HG02759 (cell line): ENCODE measurements around the gene APCDD1.

ENCODE experiments used
- ATAC-seq: cut with Tn5 transposase; IDR thresholded peaks from one replicate; pipeline ENCODE4 v1.9.1; 2021; ENCODE audit warnings: mild to moderate bottlenecking, moderate library complexity; ENCODE audit not compliant: unreplicated experiment

The APCDD1 gene

DNA sequence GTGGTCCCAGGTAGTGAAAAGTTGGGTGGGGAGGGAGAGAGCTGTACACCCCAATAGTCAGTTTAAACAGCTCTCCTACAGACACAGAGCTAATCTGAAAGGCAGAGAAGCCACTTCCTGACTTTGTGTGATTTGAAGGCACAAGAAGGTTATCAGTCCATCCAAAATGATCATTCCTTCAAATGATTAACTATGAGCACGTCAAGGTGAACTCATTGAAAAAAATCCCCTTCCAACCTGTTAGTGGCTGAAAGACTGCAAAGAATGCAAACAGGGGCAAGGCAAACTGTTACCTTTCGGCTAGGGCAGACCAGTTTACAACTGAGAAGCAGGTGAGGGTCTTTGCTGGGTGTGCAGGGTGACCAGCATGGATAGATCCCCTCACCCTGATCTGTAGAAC is 22.8 kb upstream of the APCDD1 start:
- ATAC-seq: no peak

DNA sequence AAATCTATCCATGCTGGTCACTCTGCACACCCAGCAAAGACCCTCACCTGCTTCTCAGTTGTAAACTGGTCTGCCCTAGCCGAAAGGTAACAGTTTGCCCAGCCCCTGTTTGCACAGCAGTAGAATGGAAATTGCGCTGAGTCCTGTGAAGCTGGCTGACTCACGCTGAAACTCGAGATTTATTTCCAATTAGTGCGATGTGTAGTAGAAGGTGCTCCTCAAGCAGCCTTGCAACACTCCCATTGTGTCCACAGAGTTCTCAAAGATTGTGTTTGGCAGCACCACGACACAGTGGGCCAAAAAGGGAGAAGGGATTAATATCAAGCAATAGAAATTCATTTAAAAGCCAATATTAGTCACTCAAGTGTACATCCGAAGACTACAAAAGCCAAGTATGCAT is 21.7 kb upstream of the APCDD1 start:
- no peak for ATAC-seq

GRCh38 chr18:10436160-10436559 is 18.3 kb upstream of the APCDD1 start:
- no peak for ATAC-seq

- ATAC-seq: no peak
Observed at GRCh38 chr18:10437837-10438236, 16.6 kb upstream of the APCDD1 start.

GRCh38 chr18:10439898-10440297 is 14.5 kb upstream of the APCDD1 start:
- ATAC-seq: no peak

DNA sequence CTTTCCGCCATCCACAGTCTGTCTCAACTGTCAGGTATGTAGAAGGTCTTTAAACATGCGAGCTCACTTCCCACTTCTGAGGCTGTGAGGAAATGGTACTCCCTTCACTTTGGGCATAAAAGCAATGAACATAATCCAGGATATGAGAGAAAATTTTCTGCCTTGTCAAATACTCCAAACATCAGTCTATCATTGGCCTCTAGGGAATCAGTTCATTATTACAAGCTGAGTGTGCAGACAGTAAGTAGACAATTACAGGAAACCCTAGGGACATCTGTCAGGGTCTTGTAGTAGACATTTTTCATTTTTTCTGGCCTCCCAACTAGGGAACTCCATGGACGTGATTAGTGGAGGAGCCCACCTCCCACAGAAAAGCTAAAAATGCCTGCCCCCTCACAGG is 13.6 kb upstream of the APCDD1 start:
- no peak for ATAC-seq

DNA sequence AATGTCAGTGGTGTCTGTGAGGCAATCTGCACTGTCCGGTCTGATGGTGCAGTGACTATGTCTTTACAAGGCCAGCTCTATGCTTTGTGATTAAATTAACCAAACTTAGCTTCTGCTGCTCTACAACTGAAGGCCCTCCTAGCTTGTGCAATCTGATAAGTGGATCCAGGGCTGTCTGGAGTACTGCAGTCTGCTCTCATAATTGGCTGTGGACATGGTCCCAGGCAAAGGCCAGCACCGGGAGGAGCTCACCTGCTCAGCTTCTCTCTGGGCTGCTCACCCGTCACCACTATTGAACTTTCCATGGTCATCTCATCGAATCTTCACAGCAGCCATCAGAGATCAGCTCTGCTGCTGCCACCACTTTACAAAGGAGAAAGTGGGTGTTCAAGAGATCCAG is 13.0 kb upstream of the APCDD1 start:
- ATAC-seq: no peak

DNA sequence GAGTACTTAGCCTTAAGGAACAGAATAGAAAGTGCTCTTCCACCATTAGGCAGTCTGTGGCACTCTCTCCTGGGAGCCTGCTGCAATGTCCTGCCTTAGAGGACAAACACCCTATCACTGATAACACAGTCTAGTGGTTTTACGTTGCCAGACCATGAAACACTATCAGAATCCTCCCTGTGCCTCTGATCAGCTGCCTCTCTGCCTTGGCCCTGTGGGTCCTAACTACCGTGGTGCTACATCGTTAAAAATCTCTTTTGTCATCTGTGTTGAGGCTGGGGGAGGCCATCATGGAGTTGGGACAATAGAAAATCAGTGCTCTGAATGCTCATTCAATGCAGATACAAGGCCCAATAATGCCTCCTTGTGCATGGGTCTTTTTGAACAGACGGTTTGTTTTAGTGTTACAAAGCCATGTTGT is 11.9 kb upstream of the APCDD1 start:
- no peak for ATAC-seq

DNA sequence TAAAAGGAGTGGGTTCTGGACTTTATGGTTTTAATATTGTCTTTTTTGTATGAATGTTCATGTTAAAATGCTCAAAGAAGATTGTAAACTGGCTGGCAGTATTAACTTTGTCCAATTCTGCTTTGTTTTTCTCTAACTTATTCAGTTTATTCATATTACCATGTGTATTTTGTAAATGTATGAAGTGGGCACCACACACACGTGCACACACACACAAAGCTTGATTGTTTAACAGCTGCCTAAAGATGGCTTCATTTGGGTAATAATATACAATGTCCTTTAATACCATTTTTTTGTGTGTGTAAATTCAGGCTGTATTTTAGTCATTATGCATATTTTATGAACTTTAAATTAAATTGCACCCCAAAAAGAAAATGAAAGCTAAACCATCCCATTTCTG is 11.4 kb upstream of the APCDD1 start:
- no peak for ATAC-seq

- no peak for ATAC-seq
Observed at GRCh38 chr18:10444314-10445006, 10.0 kb upstream of the APCDD1 start.

DNA sequence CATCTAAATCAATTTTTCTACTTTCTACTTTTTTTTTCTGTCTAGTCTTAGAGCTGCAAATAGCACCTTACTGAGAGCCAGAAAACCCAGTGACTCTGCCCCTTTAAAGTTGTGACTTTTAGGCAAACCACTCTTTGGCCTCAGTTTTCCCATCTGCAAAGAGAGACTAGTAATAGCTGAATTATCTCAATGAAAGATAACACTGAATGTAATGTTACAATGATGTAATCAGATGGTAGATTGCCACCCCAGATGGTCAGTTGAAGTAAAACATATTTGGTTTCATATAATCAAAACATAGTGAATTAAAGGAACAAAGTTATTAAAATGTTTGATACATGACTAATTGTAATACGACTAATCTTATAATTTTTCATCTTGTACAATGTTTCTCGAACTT is 5.0 kb upstream of the APCDD1 start:
- ATAC-seq: no peak

DNA sequence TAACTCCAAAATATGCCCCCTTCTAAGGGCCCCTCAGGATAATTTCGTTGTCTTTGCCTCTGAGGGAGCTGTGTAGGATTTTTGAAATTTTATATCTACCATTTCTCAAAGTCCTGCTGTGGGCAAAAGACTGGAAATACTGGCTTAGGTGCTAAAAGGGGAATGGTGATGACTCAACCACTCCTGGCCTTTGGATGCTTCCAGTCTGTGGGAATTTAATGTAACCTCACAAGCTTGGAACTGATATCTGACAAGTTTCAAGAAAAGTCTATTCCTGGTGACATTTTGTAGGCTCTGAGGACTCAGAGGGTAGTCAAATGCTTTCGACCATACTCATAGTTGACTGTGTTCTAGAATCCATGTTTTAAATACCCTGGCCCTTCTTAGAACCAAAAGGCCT is 3.4 kb upstream of the APCDD1 start:
- ATAC-seq: no peak

- no peak for ATAC-seq
Observed at GRCh38 chr18:10453261-10453805, 1.1 kb upstream of the APCDD1 start.

GRCh38 chr18:10454681-10455557 is 484 bp downstream of the APCDD1 start:
- peak; percentile 42 for ATAC-seq

- no peak for ATAC-seq
Observed at GRCh38 chr18:10455726-10456453, 1.5 kb downstream of the APCDD1 start.

DNA sequence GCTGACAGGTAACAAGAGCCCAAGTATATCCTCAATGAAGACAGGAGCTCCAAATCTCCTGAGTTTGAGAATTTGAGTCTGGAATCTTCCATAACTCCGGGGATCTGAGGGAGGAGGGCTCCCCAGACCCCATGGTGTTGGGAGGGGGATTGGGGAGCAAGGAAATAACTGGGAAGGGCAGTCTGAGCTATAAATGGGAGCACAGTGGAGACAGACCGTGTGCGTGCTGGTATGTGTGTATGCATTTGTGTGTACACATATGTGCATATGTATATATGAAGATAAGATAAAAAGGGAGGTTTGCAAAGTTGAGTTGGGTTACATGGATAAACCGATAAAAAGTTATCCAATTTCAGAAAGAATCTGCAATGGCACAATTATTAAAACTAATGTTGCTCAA is 2.3 kb downstream of the APCDD1 start:
- ATAC-seq: no peak

DNA sequence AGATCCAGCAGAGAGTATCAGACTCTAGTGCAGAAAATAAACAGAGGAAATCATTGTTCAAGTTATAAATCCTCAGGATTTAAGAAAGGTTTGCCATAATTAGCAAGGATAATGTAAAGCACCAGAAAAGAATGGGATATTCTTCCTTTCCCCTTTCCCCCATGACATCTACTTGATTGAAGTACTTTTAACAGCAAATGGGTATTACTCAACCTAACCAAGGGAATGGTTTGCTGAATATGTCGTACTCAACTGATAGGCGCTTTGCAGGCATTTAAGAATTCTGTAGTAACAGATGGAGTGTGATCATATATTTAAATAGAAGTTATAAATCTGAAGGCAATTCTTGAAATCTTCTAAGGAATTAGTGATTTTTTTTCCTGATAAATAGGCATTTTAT is 2.7 kb downstream of the APCDD1 start:
- no peak for ATAC-seq

DNA sequence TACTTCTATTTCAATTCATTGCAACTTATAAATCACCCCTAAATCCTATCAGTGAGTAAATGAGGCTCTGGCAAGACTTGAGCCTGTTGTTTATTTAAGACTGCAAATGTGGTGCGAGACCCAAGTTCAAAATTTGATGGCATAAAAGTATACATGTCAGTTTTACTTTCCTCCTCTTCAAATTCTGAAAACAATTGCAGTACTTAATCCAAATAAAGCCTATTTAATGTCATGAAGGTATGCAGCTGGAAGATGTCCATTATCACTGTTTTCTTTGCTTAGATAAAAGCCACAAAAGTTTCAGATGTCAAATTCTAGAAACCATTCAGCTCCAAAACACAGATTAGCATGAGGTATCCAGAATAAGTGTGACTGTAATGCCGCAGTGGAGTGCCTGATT is 3.3 kb downstream of the APCDD1 start:
- no peak for ATAC-seq

GRCh38 chr18:10458691-10459090 is 4.3 kb downstream of the APCDD1 start:
- ATAC-seq: no peak

DNA sequence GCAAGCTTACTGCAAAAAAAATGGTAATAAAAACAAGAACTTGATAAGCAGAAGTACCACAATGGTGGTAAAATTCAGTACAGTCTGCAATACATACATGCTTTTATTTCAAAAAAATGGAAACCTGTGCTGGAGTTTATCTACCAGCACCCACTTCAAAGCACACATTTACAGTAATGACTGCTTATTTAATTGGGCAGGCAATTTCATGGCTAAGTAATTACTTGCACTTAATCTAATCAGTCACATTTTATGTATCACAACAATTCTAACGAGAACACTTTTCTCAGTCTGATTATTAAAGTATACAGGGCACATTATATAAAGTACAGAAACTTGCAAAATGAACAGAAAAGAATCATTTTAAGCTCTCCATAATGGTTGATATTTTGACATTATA is 5.2 kb downstream of the APCDD1 start:
- ATAC-seq: no peak

DNA sequence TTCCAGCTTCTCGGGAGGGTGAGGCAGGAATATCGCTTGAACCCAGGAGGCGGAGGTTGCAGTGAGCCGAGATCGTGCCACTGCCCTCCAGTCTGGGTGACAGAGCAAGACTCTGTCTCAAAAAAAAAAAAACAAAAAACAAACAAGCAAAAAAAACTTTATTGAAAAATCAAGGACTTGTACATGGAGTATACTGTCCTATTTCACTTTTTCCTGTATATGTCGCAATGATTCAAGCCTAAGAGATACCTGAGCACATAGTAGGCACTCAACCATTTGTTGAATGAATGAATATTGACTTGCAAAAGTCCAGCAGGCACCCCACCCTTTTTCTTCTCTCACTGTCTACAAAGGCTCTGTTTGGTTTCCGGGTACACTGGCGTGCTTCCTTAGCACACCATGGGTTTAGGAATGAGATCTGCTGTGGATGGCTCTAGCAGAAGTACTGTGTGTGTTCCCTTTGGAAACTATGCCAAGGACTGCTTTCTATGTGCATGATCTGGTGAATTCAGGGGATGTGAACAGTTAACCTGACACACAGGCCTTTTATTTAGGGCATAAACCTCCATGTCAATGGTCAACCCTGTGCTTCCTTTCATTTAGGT is 6.1 kb downstream of the APCDD1 start:
- ATAC-seq: no peak
